Endothelial cell of umbilical vein (primary cell): ENCODE results near the gene FMO1. TPM values are rescaled to one million over a fixed set of nuclear protein-coding genes. Genes with fewer than 3 reads are reported as not detected.
"Not testable (repeated sequence)": the region's sequence is repeated elsewhere in the genome, so short reads cannot be mapped to it uniquely, and the experiment has no call there.

Experiments
- BruUV-seq: library from RNA; stranded (reverse); fragments of 400-500 nt; replicated peaks from 2 replicates; lab custom pipeline; 2021; lab: Mats Ljungman, UMichigan
- CTCF ChIA-PET: fragments of 300-600, 350-600 bp; sonication (Branson Sonifier 250); formaldehyde crosslinking; loops from one replicate; lab custom pipeline; 2021; ENCODE audit warnings: antibody characterized with exemption, inconsistent platforms; lab: Charles Lee
- POLR2A ChIA-PET: fragments of 300-600, 350-600 bp; sonication (Branson Sonifier 250); formaldehyde crosslinking; loops from one replicate; lab custom pipeline; 2021; ENCODE audit warnings: antibody characterized with exemption, inconsistent platforms; lab: Charles Lee
- DNase-seq: peaks from one replicate; pipeline ENCODE4 v3.0.0-alpha.2; 2011; ENCODE audit warnings: low read depth, low spot score
- FAIRE-seq: peaks from 2 replicates; lab custom pipeline; 2011; peaks lifted over from hg19 to GRCh38; lab: Jason Lieb, UNC
- H2AFZ ChIP-seq: 2 replicates; pipeline ENCODE4 v1.6.0; 2012; ENCODE audit warnings: low read depth, low read length, control low read depth, inconsistent platforms
- H3K27ac ChIP-seq: 2 replicates; pipeline ENCODE4 v1.5.1; 2011; ENCODE audit warnings: low read depth, mild to moderate bottlenecking, control low read depth, low read length, moderate library complexity; ENCODE audit not compliant: insufficient read depth
- H3K27me3 ChIP-seq, 2 experiments: 2 replicates each; pipeline versions ENCODE4 v1.6.0 to v1.6.1; 2011; ENCODE audit warnings: low read length in 2 of 2, mixed read lengths in 1 of 2; ENCODE audit not compliant: control insufficient read depth in 2 of 2, insufficient read depth in 2 of 2
- H3K36me3 ChIP-seq, 2 experiments: 2 replicates in 1 of 2; 3 replicates in 1 of 2; pipeline ENCODE4 v1.5.1; 2011; ENCODE audit warnings: low read length in 2 of 2, mild to moderate bottlenecking in 1 of 2, moderate library complexity in 1 of 2; ENCODE audit not compliant: control insufficient read depth in 2 of 2, insufficient read depth in 2 of 2; ENCODE audit errors: extremely low read depth in 1 of 2
- H3K4me1 ChIP-seq: 3 replicates; pipeline ENCODE4 v1.5.1; 2011; ENCODE audit warnings: mild to moderate bottlenecking, low read length; ENCODE audit not compliant: control insufficient read depth, insufficient read depth; ENCODE audit errors: extremely low read depth
- H3K4me2 ChIP-seq: 2 replicates; pipeline ENCODE4 v1.6.1; 2011; ENCODE audit warnings: low read length, control low read depth, mixed read lengths; ENCODE audit not compliant: insufficient read depth
- H3K4me3 ChIP-seq, 3 experiments: fragments of 200-600 bp in 1 of 3; sonication (generic), shearing (Covaris generic) in 1 of 3; replicated peaks in 1 of 3; 2 replicates each; pipeline ENCODE4 v1.5.1; 2011 to 2016; ENCODE audit warnings: control low read depth in 3 of 3, low read length in 3 of 3, mild to moderate bottlenecking in 2 of 3, inconsistent platforms in 1 of 3, low read depth in 1 of 3, moderate library complexity in 1 of 3; ENCODE audit not compliant: insufficient read depth in 1 of 3
- H3K79me2 ChIP-seq: 2 replicates; pipeline ENCODE4 v1.6.0; 2012; ENCODE audit warnings: low read length, inconsistent platforms; ENCODE audit not compliant: control insufficient read depth, insufficient read depth
- H3K9ac ChIP-seq: replicated peaks from 2 replicates; pipeline ENCODE3; 2011; ENCODE audit warnings: low read length, control low read depth; ENCODE audit not compliant: insufficient read depth; ENCODE audit errors: extremely low read depth
- H3K9me1 ChIP-seq: replicated peaks from 3 replicates; pipeline ENCODE4 v1.6.0; 2011; ENCODE audit warnings: mild to moderate bottlenecking, low read length; ENCODE audit not compliant: control insufficient read depth, insufficient read depth; ENCODE audit errors: extremely low read depth
- H3K9me3 ChIP-seq: replicated peaks from 2 replicates; pipeline ENCODE4 v1.5.1; 2012; ENCODE audit warnings: low read length, inconsistent platforms; ENCODE audit not compliant: control insufficient read depth, insufficient read depth
- H4K20me1 ChIP-seq: replicated peaks from 2 replicates; pipeline ENCODE3; 2011; ENCODE audit warnings: mild to moderate bottlenecking, low read length; ENCODE audit not compliant: control insufficient read depth, insufficient read depth; ENCODE audit errors: extremely low read depth
- EZH2 ChIP-seq: IDR thresholded peaks from 2 replicates; pipeline ENCODE4 v1.6.1; 2012; ENCODE audit warnings: borderline replicate concordance, low read depth, mild to moderate bottlenecking, moderate library complexity, low read length, inconsistent platforms; ENCODE audit not compliant: severe bottlenecking
- FOS ChIP-seq: IDR thresholded peaks from 2 replicates; pipeline ENCODE4 v1.6.1; 2011; ENCODE audit warnings: mild to moderate bottlenecking, low read length, moderate library complexity, borderline replicate concordance; ENCODE audit not compliant: insufficient read depth
- GATA2 ChIP-seq: IDR thresholded peaks from 2 replicates; pipeline ENCODE4 v1.7.0; 2011; ENCODE audit warnings: low read depth, mild to moderate bottlenecking, moderate library complexity, mixed read lengths, low read length; ENCODE audit not compliant: insufficient read length, insufficient read depth
- JUN ChIP-seq: IDR thresholded peaks from 2 replicates; pipeline ENCODE4 v1.6.1; 2011; ENCODE audit warnings: borderline replicate concordance, low read depth; ENCODE audit not compliant: insufficient read length, insufficient read depth
- MYC ChIP-seq: IDR thresholded peaks from one replicate; pipeline ENCODE4 v1.6.1; 2011; ENCODE audit warnings: mild to moderate bottlenecking, low read depth, low read length
- POLR2A ChIP-seq: IDR thresholded peaks from 2 replicates; pipeline ENCODE4 v1.6.1; 2012; ENCODE audit warnings: low read depth, mild to moderate bottlenecking, control low read depth, low read length
- POLR2AphosphoS5 ChIP-seq: IDR thresholded peaks from 2 replicates; pipeline ENCODE4 v1.6.1; 2012; ENCODE audit warnings: low read depth, mild to moderate bottlenecking, control low read depth, low read length, moderate library complexity; ENCODE audit not compliant: insufficient read depth
- dilution Hi-C: fragments of 300-500 bp; cut with MboI; formaldehyde crosslinking; loops from one replicate; pipeline ENCODE4 v1.15.0; 2019; ENCODE audit warnings: low sequenced_read_pairs; ENCODE audit not compliant: extremely low pct_ligation_motif_present
- intact Hi-C: fragments of 100-400 bp; cut with micrococcal nuclease; formaldehyde crosslinking; loops from one replicate; pipeline ENCODE4 v1.10.0; 2022
- polyA plus RNA-seq, 4 experiments: library from polyadenylated mRNA; depleted of rRNA in 3 of 4; stranded (reverse) in 3 of 4; unstranded in 1 of 4; fragments of >200 nt; gene quantifications; 2 replicates each; pipeline versions ENCODE4 v1.2.1 to v1.2.3, GENCODE V29; 2011 to 2012; ENCODE audit warnings: missing spikeins in 1 of 4
- total RNA-seq: library from RNA; stranded (reverse); gene quantifications from 2 replicates; pipeline ENCODE4 v1.2.3, GENCODE V29; 2021
- TF ChIP-seq, protein P1 (sequence below): IDR thresholded peaks from 2 replicates; pipeline ENCODE4 v1.6.1; 2011; ENCODE audit not compliant: insufficient read depth, insufficient read length
- TF ChIP-seq, protein P2 (sequence below), 2 donors: IDR thresholded peaks; 1 replicate in 1 of 2; 2 replicates in 1 of 2; pipeline ENCODE4 v1.5.1; 2011; ENCODE audit warnings: low read length in 2 of 2, mild to moderate bottlenecking in 2 of 2, moderate library complexity in 2 of 2, control low read depth in 1 of 2, inconsistent platforms in 1 of 2, low read depth in 1 of 2; ENCODE audit not compliant: insufficient read depth in 1 of 2; ENCODE audit errors: extremely low read depth in 1 of 2

FMO1 gene
- total and polyA plus RNA-seq, 2 donors (not counting 3 experiments of a cell fraction or from before 2014, with no cell fraction given), result not detected

DNA sequence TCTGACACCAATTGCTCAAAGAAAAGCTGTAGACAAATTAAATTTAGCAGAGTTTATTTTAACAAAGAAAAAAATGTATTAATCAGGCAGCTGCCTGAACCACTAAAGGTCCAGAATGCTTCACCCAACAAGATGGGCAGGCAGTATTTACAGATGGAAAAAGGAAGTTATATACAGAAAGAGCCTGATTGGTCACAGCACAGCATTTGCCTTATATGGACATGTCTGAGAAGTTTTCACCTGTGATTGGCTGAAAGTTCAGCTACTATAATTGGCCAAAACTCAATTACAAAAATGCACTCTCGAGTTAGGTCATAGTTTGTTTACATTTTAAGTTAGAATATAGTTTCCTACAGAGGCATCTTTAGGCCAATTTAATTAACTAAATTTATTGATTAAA lies 15.1 kb upstream of the FMO1 start:
- ChIA-PET CTCF (interaction anchor here (3.6 kb wide), 1 partner anchor 12 kb away, joined by 20 read pairs; no protein-coding TSS in a partner anchor), POLR2A (no interaction called here)
- no peaks in the 10 kb centered on the region for H3K9me1 ChIP-seq
- no peak overlapping the region for H3K27ac ChIP-seq
- H3K79me2 ChIP-seq, result no peaks in the 10 kb centered on the region
- H3K4me3 ChIP-seq, result no peak overlapping the region
- dilution Hi-C loops (no loop called here), intact Hi-C loops (no loop called here)
- no peak overlapping the region for H2AFZ ChIP-seq
- H4K20me1 ChIP-seq, result no peaks in the 10 kb centered on the region
- H3K9ac ChIP-seq, result no peak overlapping the region
- FAIRE-seq, result no peak
- BruUV-seq, result no TSS peak
- no peaks in the 10 kb centered on the region for H3K36me3 ChIP-seq
- no peaks in the 10 kb centered on the region for H3K9me3 ChIP-seq
- no peak for DNase-seq
- no peaks in the 10 kb centered on the region for H3K4me1 ChIP-seq
- no peaks in the 10 kb centered on the region for H3K27me3 ChIP-seq
- TF ChIP-seq FOS (no peak), POLR2AphosphoS5 (no peak), POLR2A (no peak), EZH2 (no peak), MYC (no peak), JUN (no peak), GATA2 (no peak)
- TF ChIP-seq, protein P1, sequence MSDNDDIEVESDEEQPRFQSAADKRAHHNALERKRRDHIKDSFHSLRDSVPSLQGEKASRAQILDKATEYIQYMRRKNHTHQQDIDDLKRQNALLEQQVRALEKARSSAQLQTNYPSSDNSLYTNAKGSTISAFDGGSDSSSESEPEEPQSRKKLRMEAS, result no peak
- TF ChIP-seq, protein P2, sequence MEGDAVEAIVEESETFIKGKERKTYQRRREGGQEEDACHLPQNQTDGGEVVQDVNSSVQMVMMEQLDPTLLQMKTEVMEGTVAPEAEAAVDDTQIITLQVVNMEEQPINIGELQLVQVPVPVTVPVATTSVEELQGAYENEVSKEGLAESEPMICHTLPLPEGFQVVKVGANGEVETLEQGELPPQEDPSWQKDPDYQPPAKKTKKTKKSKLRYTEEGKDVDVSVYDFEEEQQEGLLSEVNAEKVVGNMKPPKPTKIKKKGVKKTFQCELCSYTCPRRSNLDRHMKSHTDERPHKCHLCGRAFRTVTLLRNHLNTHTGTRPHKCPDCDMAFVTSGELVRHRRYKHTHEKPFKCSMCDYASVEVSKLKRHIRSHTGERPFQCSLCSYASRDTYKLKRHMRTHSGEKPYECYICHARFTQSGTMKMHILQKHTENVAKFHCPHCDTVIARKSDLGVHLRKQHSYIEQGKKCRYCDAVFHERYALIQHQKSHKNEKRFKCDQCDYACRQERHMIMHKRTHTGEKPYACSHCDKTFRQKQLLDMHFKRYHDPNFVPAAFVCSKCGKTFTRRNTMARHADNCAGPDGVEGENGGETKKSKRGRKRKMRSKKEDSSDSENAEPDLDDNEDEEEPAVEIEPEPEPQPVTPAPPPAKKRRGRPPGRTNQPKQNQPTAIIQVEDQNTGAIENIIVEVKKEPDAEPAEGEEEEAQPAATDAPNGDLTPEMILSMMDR (IDR thresholded peaks at IDR 0.05; ENCODE audit: extremely low read depth in 1 of 2, insufficient read depth in 1 of 2, low read depth in 1 of 2, low read length in 2 of 2), result no peak
- no peak overlapping the region for H3K4me2 ChIP-seq

DNA sequence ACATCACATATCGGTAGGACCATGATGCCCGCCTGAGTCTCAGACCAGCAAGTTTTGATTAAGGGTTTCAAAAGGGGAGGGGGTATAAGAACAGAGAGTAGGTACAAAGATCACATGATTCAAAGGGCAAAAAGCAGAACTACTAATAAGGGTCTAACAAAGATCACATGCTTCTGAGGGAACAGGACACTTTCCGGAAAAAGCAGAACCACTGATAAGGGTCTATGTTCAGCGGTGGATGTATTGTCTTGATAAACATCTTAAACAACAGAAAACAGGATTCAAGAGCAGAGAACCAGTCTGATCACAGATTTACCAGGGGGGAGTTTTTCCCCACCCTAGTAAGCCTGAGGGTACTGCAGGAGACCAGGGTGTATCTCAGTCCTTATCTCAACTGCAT lies 12.1 kb upstream of the FMO1 start:
- BruUV-seq, H3K27ac ChIP-seq: not testable (repeated sequence)

More for the DNA sequence above, 12.1 kb upstream of the FMO1 start:
- H3K9ac ChIP-seq, H2AFZ ChIP-seq, H4K20me1 ChIP-seq, H3K79me2 ChIP-seq, H3K27me3 ChIP-seq, H3K4me1 ChIP-seq, H3K9me1 ChIP-seq, FAIRE-seq, H3K4me3 ChIP-seq, H3K4me2 ChIP-seq, DNase-seq, dilution Hi-C loops, intact Hi-C loops, H3K9me3 ChIP-seq, POLR2A ChIA-PET, H3K36me3 ChIP-seq: not testable (repeated sequence)
- CTCF ChIA-PET, result interaction anchor here (0.9 to 1.2 kb wide), 2 partner anchors 9 to 10 kb away, joined by 4 to 6 read pairs; no protein-coding TSS in a partner anchor
